ENCODE measurements around the gene STX16. TPM values are rescaled to one million over a fixed set of nuclear protein-coding genes. Genes with fewer than 3 reads are reported as not detected.

STX16 gene
- total RNA-seq, 4 donors from 2014 or later, result 9.2 to 34.3 (median 20.4) TPM

DNA sequence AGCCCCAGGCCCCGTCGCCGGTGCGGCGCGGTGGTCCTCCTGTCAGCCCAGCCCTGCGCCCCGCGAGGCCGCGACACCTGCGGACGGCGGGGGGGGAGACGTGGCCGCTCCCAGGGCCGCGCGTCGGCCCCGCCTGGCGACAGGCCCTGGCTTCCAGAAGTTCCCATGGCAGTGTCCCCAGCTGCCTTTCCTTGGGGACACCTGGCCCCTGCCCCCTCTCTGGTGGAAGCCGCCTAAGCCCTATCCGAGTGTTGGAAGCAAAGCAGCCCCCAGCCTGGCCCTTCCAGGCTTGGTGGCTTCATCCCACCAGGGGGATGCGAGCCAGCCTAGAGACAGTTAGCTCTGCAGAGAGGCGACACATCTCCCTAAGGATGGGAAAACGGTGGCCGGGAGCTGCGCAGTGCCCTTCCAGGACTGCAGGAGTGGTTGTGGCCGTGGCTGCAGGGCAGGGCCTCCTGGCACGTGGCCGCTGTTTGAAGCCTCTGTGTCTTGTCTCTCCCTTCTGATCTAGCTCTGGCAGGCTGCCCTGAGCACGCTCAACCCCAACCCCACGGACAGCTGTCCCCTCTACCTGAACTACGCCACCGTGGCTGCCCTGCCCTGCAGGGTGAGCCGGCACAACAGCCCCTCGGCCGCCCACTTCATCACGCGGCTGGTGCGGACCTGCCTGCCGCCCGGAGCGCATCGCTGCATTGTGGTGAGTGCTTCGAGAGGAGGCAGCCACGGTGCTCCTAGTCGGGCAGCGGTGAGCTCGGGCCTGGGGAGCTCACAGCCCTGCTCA lies 42.3 kb downstream of the STX16 start:
- H3K4me1 ChIP-seq, result peaks cover 31 to 38% of the 10 kb centered on the region in 2 donors
- in situ Hi-C loops (cut with MboI; ENCODE audit: low sequenced_read_pairs in 4 of 4), result loop anchor here in 2 of 4 donors (25.0 kb wide), 2 partner anchors 344 to 456 kb away; partner anchors contain the start of genes ANKRD60 (in 2 of the 2), ATP5F1E (in 1 of the 2) and PRELID3B (in 1 of the 2)
- H3K36me3 ChIP-seq, result peaks cover 0 to 24% of the 10 kb centered on the region in 2 donors
- peak overlapping the region; percentile 68 to 81 (median 73) for H3K27ac ChIP-seq
- no peak for TF ChIP-seq POLR2A (IDR thresholded peaks at IDR 0.05)
- TF ChIP-seq CTCF (IDR thresholded peaks at IDR 0.05 in 4 of 5, conservative IDR thresholded peaks at IDR 0.05 in 1 of 5), result no peak
- H3K4me3 ChIP-seq, result peak overlapping the region; percentile 44 to 66 (median 58)
- H3K27me3 ChIP-seq, result no peaks in the 10 kb centered on the region
- intact Hi-C loops (cut with DNase I; ENCODE audit: low total_unique reads), result loop anchor here (5.0 kb wide), 2 partner anchors 349 to 386 kb away; partner anchors contain the start of genes PRELID3B and RAB22A
- peak; percentile 2 to 26 for ATAC-seq
- peak in 1 of 2 donors; percentile 23 for DNase-seq
- H3K9me3 ChIP-seq, result no peaks in the 10 kb centered on the region

- Histone ChIP-seq H3K36me3 (peaks cover 0 to 35% of the 10 kb centered on the region in 2 donors), H3K9me3 (no peaks in the 10 kb centered on the region), H3K4me1 (peaks cover 22 to 31% of the 10 kb centered on the region in 2 donors), H3K4me3 (no peak overlapping the region), H3K27me3 (no peaks in the 10 kb centered on the region), H3K27ac (no peak overlapping the region)
- in situ Hi-C loops (cut with MboI; ENCODE audit: low sequenced_read_pairs in 4 of 4), result loop anchor here in 2 of 4 donors (25.0 kb wide), 2 partner anchors 343 to 457 kb away; partner anchors contain the start of genes ANKRD60 (in 2 of the 2), ATP5F1E (in 1 of the 2) and PRELID3B (in 1 of the 2)
- intact Hi-C loops (cut with DNase I; ENCODE audit: low total_unique reads), result loop anchor here (5.0 kb wide), 2 partner anchors 348 to 387 kb away; partner anchors contain the start of genes PRELID3B and RAB22A
- TF ChIP-seq CTCF (IDR thresholded peaks at IDR 0.05 in 4 of 5, conservative IDR thresholded peaks at IDR 0.05 in 1 of 5), result no peak
- no peak for TF ChIP-seq POLR2A (IDR thresholded peaks at IDR 0.05)
- no peak for ATAC-seq
- DNase-seq, result peak in 1 of 2 donors; percentile 10
These were observed 43.4 kb downstream of the STX16 start for GRCh38 chr20:58694241-58695083.

GRCh38 chr20:58695084-58695722 lies 44.1 kb downstream of the STX16 start:
- H3K27me3 ChIP-seq, result no peaks in the 10 kb centered on the region
- DNase-seq (no peak), ATAC-seq (no peak)
- TF ChIP-seq CTCF (IDR thresholded peaks at IDR 0.05 in 4 of 5, conservative IDR thresholded peaks at IDR 0.05 in 1 of 5) (no peak), POLR2A (IDR thresholded peaks at IDR 0.05) (no peak)
- H3K9me3 ChIP-seq, result no peaks in the 10 kb centered on the region
- H3K4me3 ChIP-seq, result no peak overlapping the region
- in situ Hi-C loops (cut with MboI; ENCODE audit: low sequenced_read_pairs in 4 of 4), result loop anchor here in 2 of 4 donors (25.0 kb wide), 2 partner anchors 342 to 458 kb away; partner anchors contain the start of genes ANKRD60 (in 2 of the 2), ATP5F1E (in 1 of the 2) and PRELID3B (in 1 of the 2)
- H3K4me1 ChIP-seq, result peaks cover 22 to 27% of the 10 kb centered on the region in 2 donors
- peaks cover 0 to 42% of the 10 kb centered on the region in 2 donors for H3K36me3 ChIP-seq
- no peak overlapping the region for H3K27ac ChIP-seq
- intact Hi-C loops (cut with DNase I; ENCODE audit: low total_unique reads), result no loop called here

DNA sequence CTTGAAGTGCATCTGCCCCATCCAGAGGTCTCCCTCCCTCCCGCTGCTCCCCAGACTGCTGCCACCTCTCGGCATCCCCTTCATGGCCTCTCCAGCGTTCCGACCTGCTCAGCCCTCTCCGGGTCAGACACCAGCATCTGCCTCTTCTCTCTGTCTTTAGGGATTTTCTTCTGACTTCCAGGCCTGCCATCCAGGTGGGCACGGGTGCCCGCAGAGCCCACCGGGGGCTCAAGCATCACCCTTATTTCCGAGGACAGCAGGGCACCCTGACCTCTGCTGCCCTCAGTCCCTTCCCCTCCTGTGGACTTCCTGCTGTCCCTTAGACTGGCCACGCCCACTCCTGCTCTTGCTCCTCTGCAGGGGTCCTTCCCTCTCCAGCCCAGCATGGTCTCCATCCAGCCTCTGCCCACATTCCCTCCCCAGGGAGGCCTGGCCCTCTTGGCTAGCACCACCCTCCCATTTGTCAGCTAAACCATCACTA lies 44.9 kb downstream of the STX16 start:
- H3K36me3 ChIP-seq, result peaks cover 0 to 49% of the 10 kb centered on the region in 2 donors
- intact Hi-C loops (cut with DNase I; ENCODE audit: low total_unique reads), result no loop called here
- ATAC-seq (no peak), DNase-seq (no peak)
- no peaks in the 10 kb centered on the region for H3K9me3 ChIP-seq
- H3K27me3 ChIP-seq, result no peaks in the 10 kb centered on the region
- H3K4me3 ChIP-seq, result no peak overlapping the region
- H3K27ac ChIP-seq, result no peak overlapping the region
- in situ Hi-C loops (cut with MboI; ENCODE audit: low sequenced_read_pairs in 4 of 4), result loop anchor here in 2 of 4 donors (25.0 kb wide), 2 partner anchors 341 to 459 kb away; partner anchors contain the start of genes ANKRD60 (in 2 of the 2), ATP5F1E (in 1 of the 2) and PRELID3B (in 1 of the 2)
- H3K4me1 ChIP-seq, result peaks cover 21 to 22% of the 10 kb centered on the region in 2 donors
- TF ChIP-seq CTCF (IDR thresholded peaks at IDR 0.05 in 4 of 5, conservative IDR thresholded peaks at IDR 0.05 in 1 of 5) (no peak), POLR2A (IDR thresholded peaks at IDR 0.05) (no peak)
